Endometrial microvascular endothelial cells (primary cell): ENCODE measurements around the gene PRLHR. TPM values are rescaled to one million over a fixed set of nuclear protein-coding genes. Genes with fewer than 3 reads are reported as not detected.

Experiments used
- total RNA-seq: library from RNA; depleted of rRNA; stranded (reverse); fragments of >200 nt; gene quantifications from one replicate; pipeline ENCODE4 v1.2.3, GENCODE V29; 2015; ENCODE audit errors: inconsistent ontology term

PRLHR gene
- total RNA-seq, 1 donor from 2014 or later, result not detected

Other genes with a start within 250 kb of the PRLHR start
- gene CACUL1, start 159.3 kb upstream of the PRLHR start, total RNA-seq, result 16.3 TPM